ENCODE measurements around the gene CCSAP.
"Not testable (repeated sequence)": the region's sequence is repeated elsewhere in the genome, so short reads cannot be mapped to it uniquely, and the experiment has no call there.

CCSAP gene

DNA sequence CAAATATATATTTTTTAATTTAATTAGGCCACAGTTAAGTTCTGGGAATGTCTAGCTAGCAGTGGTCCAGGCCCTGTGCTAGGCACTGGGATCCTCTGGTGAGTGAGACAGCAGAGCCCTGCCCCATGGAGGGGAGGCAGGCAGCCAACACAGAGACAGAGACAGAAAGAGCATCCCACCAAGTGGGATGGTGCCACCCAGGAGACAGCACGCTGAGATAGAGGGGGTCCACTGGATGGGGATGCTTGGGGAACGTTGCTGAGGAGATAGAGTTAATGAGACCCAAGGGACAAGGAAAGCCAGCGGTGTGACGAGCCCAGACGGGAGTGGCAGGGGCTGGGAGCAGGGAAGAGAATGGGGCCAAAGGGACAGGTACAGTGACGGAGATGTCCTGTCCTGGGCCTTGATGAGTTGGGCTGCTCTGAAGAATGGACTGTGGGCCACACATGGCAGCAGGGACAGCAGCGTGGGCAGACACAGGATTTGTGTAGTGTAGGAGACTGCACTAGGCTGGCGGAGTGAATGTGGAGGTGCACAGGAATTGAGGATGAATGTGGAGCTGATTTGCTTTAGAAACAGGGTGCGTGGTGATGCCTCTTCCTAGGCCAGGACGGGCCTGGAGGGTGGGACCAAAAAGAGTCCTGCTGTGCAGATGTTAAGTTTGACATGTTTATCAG is 49.2 kb downstream of the CCSAP start:
- in situ Hi-C loops (cut with MboI; ENCODE audit: low sequenced_read_pairs) = no loop called here

DNA sequence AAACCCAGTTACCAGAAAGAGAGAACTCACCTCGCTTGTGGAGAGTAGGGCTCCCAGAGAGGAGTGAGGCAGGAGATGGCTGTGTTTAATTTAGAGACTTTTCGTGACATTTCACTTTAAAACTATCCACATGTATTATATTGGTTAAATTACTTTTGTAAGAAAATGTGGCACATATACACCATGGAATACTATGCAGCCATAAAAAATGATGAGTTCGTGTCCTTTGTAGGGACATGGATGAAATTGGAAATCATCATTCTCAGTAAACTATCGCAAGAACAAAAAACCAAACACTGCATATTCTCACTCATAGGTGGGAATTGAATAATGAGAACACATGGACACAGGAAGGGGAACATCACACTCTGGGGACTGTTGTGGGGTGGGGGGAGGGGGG is 51.2 kb downstream of the CCSAP start:
- in situ Hi-C loops (cut with MboI; ENCODE audit: low sequenced_read_pairs) = not testable (repeated sequence)

DNA sequence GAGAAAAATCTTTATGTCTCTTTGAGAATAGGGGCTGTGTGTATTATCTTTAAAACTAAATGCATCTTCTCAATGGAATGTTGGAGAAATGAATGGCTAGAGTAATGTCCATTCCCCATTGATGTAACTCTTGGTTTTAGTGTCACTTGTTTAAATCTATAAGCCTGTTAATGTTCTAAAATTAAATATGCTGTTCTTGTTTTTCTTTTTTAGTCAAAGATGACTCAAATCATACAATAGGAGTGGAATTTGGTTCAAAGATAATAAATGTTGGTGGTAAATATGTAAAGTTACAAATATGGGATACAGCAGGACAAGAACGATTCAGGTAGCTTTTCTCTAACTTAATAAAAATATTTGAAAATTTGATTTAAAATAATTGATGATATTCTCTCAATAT is 54.3 kb downstream of the CCSAP start:
- in situ Hi-C loops (cut with MboI; ENCODE audit: low sequenced_read_pairs) = no loop called here

DNA sequence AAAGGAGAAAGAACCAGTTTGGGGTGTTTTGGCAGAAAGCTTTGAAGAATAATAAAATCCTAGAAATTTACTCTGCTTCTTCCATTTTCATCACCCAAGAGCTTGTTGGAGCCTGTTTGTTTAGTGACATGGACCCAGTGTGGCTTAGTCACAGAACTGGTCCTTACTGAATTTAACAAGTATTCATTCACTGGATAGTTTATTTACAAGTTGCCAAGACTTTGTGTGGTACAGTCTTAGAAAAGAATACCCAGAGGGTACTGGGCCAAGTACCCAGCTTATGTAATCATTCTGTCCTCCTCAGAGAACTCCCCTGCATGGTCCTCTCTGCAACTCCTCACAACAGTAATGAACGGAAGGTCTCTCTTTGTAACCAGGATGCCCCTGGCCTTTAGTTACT is 55.6 kb downstream of the CCSAP start:
- in situ Hi-C loops (cut with MboI; ENCODE audit: low sequenced_read_pairs) = no loop called here

DNA sequence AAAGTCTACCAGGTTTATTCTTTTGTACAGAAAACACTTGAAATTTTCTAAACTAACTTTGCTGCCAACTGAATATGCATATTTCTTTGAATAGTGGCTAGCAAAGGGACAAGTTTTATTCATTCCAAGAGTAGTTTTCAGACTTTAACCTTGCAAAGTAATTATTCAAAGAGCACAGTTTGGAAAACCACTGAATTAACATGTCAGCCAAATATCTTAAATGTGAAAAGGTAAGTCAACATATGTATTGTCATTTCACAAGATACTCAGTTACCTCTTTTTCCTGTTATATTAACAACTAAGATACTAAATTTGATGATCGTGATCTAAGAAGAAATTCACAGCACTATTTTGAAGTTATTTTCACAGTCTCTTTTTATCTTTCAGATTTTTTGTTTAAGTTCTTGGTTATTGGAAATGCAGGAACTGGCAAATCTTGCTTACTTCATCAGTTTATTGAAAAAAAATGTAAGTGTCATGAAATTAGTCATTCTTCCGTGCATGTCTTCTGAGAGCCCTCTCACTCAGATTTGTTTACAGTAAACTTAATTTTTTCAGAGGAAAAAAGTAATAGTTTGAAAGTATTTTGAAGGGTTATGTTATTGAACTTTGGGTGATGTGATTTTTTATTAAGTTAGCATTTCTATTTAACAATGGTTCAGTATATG is 56.6 kb downstream of the CCSAP start:
- in situ Hi-C loops (cut with MboI; ENCODE audit: low sequenced_read_pairs) = no loop called here

DNA sequence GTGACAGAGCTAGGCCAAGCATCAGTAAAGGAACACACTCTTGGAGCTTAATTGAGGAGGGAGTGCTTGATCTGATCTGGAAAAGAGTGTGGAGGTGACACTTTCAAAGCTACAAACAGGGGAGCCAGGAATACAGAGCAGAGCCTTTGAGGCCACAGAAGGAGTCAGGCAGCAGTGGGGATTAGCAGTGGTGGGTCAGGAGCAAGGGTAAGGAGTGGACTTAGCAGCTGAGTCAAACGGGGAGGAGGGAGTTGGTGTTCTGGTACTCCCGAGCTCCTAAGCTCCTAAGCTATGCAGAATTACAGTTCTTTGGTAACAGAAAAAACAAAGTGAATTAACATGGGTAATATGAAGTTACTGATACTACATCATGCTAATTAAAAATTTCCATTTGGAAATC is 57.4 kb downstream of the CCSAP start:
- in situ Hi-C loops (cut with MboI; ENCODE audit: low sequenced_read_pairs) = no loop called here

DNA sequence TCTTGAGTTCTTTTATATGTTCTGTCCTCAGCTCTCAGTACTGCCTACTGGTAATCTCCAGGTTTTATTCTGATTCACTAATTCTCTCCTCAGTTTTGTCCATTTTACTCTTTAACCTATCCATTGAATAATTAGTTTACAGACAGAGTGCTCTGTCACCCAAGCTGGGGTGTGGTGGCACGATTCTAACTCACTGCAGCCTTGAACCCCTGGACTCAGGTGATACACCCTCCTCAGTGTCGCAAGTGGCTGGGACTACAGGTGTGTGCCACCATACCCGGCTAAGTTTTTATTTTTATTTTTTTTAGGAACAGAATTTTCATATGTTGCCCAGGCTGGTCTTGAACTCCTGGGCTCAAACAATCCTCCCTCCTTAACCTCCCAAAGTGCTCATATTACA is 58.0 kb downstream of the CCSAP start:
- in situ Hi-C loops (cut with MboI; ENCODE audit: low sequenced_read_pairs) = no loop called here

DNA sequence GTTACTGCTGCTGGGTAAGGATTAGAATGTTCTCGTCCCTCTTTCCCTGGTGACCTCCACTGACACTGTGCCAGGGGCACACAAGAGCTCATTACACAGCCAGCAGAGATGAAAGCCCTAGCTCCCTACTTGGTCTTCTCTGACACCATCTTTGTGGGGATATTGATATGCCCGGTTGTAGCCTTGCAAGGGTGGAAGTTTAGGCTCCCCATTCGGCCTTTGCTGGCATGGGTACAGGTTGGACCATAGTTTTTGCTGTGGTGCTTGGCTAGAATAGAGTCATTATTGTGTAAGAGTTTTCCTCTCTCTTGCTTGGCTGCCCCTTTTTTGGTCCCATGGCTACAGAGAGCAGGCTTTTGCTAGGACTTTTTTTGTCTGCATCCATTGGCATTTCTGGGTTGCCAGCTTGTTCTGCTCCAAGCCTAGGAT is 59.6 kb downstream of the CCSAP start:
- in situ Hi-C loops (cut with MboI; ENCODE audit: low sequenced_read_pairs) = no loop called here

DNA sequence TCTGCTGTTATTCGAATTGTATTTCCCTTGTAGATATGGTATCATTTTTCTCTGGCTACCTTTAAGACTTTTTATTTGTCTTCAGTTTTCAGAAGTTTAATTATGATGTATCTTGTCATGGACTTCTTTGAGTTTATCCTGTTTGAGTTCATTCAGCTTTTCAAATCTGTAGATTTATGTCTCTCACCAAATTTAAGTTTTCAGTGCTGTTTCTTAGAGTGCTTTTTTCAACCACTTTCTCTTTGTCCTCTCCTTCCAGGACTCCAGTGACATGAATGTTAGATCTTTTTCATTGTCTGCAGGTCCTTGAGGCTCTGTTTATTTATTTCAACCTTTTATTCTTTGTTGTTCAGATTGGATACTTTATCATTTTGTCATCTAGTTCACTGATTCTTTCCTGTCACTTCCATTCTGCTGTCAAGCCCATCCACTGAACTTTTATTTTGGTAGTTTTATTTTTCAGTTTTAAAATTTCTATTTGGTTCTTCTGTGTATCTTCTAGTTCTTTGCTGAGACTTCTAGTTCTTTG is 60.5 kb downstream of the CCSAP start:
- in situ Hi-C loops (cut with MboI; ENCODE audit: low sequenced_read_pairs) = no loop called here

DNA sequence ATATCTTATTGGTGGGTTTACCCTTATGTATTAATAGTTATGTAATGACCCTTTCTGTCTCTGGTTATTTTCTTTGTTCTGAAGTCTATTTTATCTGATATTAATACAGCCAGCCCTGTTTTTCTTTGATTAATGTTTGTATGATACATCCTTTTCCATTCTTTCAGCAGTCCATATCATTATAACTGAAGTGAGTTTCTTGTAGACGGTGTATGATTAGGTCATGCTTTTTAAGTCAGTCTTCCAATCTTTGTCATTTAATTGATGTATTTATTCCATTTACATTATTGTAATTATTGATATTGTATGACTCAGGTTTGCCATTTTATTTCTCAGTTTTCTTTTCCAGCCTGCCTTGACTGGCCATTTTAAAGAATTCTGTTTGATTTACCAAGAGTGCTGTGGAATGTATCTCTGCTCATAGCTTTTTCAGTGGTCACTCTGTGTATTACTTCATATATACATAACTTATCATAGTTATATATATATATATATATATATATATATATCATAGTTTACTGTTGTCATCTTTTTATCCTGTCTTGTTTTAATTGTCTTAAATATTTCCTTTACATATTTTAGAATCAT is 61.4 kb downstream of the CCSAP start:
- in situ Hi-C loops (cut with MboI; ENCODE audit: low sequenced_read_pairs) = no loop called here

DNA sequence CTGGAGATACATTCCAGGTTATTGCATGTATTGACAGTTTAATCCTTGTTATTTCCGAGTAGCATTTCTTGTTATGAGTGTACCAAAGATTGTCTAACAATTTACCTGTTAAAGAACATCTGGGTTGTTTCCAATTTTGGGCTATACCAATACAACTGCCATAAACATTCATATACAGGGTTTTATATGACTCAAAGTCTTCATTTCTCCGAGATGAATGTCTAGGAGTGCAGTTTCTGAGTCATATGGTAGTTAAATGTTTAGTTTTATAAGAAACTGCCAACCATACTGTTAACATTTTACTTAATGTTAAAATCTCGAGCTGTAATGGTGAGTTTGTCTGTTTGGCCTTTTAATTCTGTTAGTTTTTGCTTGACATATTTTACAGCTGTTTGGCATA is 61.9 kb downstream of the CCSAP start:
- in situ Hi-C loops (cut with MboI; ENCODE audit: low sequenced_read_pairs) = no loop called here

DNA sequence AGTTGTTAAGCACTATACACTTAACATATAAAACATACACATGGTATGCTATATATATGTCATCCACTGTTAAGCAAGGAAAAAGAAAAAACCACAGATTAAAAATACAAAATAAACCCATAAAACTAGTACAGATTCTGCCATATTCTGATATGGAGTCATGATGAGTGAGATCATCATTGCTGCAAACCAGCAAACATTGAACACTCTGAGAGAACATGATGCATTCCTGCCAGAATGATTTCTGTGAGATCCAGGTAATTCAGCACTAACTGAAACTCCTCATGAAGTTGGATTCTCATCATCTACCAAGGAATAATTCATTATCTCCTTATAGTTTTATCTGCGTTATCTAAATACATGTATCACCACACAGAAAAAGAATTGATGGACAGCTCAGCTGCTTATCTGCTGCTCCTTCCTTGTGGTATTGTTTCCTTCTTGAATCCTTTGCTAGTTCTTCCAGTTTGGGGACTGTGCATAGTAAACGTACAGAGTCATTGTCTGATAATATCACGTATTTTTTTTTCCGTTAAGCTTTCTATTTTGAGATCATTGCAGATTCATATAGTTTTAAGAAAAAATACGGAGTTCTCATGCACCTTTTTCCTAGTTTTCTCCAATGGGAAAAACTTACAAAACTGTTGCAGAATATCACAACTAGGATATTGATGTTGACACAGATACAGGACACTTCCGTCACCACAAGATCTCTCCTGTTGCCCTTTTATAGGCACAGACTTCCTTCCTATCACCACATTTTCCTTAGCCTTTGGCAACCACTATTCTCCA is 62.6 kb downstream of the CCSAP start:
- in situ Hi-C loops (cut with MboI; ENCODE audit: low sequenced_read_pairs) = no loop called here

DNA sequence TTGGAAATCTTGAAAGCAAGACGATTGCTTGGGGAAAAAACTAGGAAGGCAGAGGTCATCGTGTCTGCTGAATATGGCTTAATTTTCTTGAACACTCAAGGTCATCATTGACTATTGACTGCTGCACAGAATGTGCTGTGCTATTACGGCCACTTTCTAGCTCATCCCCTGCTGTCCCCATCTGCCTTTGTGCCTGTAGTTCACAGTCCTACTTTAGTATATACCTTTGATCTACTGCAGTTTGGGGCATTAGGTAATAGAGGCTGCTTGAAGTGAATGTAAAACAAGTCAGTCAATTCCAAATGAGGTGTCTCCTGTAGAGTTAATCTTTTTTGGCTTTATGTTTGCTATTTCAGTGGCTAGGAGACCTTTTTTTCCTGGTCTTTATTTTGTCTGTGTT is 63.6 kb downstream of the CCSAP start:
- in situ Hi-C loops (cut with MboI; ENCODE audit: low sequenced_read_pairs) = no loop called here

DNA sequence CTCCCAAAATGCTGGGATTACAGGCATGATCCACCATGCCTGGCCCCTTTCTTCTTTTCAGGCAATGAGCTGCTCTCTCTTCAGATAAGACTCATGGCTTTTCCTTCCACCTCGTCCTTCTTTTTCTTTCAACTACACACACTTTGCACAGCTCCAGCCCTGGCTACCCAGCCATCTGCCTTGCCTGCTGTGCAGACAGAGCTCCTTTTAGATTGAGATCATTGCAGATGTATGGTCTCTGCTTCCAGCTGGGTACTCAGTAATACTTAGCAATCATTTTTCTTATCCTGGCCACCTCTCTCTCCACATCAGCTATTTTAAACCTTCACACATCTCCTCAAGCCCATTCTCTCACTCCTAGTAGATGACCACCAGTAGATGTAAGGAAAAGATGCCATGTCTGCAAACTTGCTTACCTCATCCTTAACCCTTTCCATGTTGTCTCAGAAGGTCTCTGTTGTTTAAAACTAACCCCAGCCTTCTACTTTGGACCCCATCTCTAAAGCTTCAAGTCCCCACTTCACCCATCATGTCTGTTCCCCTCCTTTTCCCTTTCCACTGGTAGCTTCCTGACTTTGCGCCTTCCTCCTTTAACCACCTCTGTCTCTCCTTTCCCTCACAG is 64.6 kb downstream of the CCSAP start:
- in situ Hi-C loops (cut with MboI; ENCODE audit: low sequenced_read_pairs) = no loop called here

DNA sequence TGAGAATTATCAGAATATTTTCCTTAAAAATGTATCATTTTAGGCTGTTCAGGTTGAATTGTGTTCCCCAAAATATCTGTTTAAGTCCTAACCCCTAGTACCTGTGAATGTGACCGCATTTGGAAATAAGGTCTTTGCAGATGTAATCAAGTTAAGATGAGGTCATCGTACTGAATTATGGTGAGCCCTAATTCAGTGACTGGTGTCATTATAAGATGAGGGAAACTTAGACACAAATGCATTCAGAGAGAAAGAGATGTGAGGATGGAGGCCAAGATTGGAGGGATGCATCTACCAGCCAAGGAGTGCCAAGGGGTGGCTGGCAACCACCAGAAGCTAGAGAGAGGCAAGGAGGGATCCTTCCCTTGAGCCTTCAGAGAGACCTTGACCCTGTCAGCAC is 67.8 kb downstream of the CCSAP start:
- in situ Hi-C loops (cut with MboI; ENCODE audit: low sequenced_read_pairs) = no loop called here

DNA sequence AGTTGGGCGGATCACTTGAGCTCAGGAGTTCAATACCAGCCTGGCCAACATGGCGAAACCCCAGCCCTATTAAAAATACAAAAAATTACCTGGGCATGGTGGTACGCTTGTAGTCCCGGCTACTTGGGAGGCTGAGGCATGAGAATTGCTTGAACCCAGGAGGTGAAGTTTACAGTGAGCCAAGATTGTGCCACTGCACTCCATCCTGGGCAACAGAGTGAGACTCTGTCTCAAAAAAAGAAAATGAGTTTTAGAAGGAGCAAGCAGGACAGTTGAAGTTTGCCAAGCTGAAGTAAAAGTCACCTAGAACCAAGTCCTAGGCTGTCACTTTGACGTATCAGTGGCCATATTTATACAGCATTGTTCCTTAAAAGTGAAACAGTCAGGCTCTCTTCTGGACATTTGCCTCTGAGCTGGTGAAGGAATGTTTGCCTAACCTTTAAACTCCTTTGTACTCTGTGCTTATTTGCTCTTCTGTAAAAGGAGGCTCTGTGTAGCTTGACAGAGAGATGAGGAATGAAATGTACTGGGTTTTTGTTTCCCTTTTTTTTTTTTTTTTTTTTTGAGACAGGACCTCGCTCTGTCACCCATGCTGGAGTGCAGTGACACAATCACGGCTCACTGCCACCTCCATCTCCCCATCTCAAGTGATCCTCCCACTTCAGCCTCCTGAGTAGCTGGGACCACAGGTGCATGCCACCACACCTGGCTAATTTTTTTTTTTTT is 69.2 kb downstream of the CCSAP start:
- in situ Hi-C loops (cut with MboI; ENCODE audit: low sequenced_read_pairs) = no loop called here

DNA sequence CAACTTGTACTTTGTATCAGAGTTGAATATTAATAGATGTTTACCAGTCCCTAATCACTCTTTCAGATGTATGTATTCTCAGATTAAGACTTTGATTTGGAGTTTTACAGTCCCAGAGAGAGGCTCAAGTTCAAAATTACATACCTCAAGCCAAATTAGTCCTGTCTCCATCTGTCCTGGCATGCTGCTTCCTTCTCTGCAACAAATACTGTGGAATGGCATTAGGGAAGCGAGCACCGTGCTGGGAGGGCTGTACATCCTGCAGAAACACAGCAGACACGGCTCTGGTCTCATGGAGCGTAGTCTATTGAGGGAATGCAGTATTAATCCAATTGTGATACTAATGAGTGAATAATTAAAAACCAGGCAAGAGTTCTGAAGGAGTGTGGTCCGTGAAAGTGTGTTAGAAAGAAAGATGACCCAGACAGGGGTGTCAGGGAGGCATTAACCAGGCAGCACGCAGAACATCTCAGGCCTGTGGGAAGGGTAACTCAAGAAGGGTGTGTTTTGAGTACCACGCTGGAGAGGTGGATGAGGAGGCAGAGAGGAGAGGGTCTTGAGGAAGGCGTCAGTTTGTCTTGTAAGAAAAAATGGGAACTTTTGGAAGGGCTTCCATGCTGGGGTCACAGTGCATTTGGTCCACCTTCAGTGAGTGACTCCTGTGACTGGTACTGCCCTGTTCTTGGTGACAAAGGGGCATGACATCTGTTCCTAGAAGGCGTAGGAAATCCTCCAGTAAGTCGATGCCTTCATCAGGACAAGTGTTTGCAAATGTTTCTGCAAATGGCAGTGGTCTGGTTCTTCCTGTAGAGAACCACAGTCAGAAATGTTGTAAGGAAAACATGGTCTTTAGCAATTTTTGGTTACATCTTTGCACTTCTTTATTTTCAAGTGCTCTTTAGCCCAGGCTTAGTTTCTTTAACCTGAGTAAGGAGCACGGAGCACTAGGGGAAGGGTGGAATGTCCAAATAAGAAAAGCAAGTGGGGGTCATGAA is 70.4 kb downstream of the CCSAP start:
- in situ Hi-C loops (cut with MboI; ENCODE audit: low sequenced_read_pairs) = no loop called here

DNA sequence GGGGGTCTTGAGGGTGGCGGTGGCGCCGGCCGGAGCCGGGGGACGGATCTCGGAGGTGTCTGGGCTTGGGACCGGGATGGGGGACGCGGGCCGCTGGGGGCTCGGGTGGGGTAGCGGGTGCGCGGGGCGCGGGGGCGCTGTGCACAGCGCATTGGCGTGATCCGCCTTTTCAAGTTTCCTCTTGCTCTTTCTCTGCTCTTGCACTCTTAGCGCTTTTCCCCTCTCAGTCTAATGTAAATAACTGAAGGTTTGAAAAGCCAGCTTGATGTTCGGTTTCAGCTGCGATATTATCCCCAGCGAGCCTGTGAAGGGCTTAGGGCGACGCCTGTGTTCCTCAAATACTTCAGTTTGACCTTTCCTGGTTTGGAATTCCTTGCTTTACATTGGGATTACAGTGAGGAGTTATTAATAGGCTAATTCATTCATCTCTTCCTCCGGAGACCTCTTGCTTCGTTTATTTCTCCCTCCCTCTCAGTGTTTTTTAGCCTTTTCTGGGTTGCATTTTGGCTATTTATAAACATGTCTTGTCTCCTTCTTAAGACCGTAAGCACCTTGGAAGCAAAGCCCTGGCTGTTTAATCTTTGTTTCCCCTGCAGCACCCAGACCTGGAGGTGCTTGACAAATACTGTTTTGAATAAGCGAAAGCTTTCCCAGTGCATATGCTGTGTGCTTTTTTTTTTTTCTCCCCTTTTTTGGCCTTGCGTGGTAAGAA is 71.2 kb downstream of the CCSAP start:
- in situ Hi-C loops (cut with MboI; ENCODE audit: low sequenced_read_pairs) = no loop called here

All from HL-60/S4 treated with phorbol 12-myristate 13-acetate at 8.2 ng/mL for 4 days and 3 days (cell line).